Left renal pelvis (tissue), 4 donors: ENCODE measurements around the gene CMIP. TPM values are rescaled to one million over a fixed set of nuclear protein-coding genes. Genes with fewer than 3 reads are reported as not detected.

Experiments used
- DNase-seq, 4 donors: peaks; one replicate each; pipeline ENCODE4 v3.0.0-alpha.2; 2013; ENCODE audit warnings: low read depth in 4 of 4, low spot score in 3 of 4
- polyA plus RNA-seq, 4 donors: library from polyadenylated mRNA; unstranded; fragments of 120-200 nt; gene quantifications; one replicate each; pipeline ENCODE4 v1.2.1, GENCODE V29; 2013; ENCODE audit not compliant: insufficient read length in 4 of 4

The CMIP gene
- polyA plus RNA-seq, 4 donors, result 24.0 to 48.3 (median 42.0) TPM

- DNase-seq, result no peak
Measured at GRCh38 chr16:81668243-81669097, 223.9 kb downstream of the CMIP start.

GRCh38 chr16:81669473-81670350 is 225.1 kb downstream of the CMIP start:
- DNase-seq, result no peak

GRCh38 chr16:81671738-81672597 is 227.4 kb downstream of the CMIP start:
- no peak for DNase-seq

DNA sequence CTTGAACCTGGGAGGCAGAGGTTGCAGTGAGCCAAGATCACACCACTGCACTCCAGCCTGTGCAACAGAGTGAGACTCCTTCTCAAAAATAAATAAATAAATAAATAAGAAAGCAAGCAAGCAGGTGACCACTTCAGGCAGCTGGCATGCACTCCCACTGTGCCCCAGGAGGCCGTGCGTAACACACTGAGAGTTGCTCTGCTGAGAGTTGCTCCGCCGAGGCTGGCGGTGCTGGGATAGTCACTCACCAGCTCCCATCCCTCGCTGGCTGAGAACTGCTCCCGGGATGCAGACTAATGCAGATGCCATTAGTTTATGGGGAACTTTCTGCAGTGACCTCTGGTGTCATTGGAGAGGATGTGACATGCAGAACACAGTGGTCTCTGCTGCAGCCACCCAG is 228.8 kb downstream of the CMIP start:
- DNase-seq, result no peak

GRCh38 chr16:81675662-81676061 is 231.1 kb downstream of the CMIP start:
- DNase-seq, result no peak

DNA sequence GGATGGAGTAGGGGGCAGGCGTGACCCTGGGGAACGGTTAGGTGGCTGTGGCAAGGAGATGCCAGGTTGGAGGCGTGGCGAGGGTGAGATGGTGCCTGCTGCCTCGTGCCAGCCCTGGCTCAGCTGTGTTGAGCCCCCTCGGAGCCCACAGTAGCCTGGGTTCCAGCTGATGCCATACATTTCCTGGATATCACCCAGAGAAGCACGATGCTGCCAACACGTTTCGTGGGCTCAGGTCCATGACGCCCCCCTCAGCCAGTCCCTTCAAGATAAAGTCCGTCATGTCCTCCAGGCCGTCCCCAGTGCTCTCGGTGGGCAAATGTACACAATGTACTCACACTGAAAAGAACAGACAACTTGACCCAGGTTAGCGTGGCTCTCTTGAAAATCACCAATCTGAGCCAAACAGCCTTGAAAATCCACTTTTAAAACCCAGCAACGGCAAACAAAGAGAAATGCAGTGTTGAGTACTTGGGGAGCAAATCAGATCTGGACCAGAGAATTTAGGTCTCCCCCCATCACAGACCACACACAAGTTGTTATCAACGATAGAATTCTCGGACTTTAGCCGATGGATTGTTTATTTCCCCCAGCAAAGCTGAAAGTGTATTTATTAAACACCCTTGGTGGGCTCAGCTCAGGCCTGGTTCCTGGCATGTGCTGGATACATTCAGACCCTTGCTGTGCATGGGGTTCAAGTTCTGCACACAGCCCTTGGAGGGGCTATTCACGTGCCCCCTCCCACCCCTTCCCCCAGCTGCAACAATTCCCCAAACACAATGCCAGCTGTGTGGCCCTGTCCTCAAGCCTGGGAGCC is 231.7 kb downstream of the CMIP start:
- DNase-seq, result no peak

DNA sequence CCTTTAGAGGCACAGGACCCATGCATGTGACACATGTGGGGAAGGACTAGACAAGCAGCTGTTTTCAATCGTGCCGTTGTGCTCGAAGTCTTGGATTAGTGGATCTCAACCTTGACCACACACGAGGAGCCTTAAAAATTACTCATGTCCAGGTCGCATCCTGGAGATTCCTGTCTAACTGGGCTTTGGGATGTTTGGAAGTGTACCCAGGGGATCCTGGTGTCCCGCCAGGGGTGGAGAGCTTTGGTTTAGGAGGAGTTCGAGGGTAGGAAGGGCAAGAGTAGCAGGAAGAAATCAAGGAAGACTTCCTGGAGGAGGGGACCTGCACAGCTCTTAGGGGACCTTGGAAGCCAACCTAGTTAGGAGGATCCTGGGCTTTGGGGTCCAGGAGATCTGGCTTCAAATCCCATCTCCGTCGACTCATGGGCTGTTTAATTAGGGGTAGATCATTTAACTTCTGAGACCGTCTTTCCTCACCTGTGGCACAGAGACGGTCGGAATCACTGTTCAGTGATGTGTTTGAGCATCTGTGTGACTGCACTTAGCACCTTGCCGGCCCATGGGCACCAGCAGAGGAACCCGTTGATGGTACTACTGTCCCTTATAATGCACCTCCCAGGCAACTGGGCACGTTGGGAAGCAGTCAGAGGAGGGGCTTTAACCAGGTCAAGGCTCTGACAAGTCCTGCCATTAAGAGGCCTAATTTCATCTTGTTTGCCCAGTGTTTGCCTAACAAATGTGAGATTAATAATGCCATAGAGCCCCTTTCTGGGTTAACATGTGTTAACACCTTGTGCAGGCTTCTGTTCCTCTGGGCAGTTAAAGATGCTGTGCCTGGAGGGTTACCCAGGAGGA is 232.5 kb downstream of the CMIP start:
- no peak for DNase-seq

DNA sequence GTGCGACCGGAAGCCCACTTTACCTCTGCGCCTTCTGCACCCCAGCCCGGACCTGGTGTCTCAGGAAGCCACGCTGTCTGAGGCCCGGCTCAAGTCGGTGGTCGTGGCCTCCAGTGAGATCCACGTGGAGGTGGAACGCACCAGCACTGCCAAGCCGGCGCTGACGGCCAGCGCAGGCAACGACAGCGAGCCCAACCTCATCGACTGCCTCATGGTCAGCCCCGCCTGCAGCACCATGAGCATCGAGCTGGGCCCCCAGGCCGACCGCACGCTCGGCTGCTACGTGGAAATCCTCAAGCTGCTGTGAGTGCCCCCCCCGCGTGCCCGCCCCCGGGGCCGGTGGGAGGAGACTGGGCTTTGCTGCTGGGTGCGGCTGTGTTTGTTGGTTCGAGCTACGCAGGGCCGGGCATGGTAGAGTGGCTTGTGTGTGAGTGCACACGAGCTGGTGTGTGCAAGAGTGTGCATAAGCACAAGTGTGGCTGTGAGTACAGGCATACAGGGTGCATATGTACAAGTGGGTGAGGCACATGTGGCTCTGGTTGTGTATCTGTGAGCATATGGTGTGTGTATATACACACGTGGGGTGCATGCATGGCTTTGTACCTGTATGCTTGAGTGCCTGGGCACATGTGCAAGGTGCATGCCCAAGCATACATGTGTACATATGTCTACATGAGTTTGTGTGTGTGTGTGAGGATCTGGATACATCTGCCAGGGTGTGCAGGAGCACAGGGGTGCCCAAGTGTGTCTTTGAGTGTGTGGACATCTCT is 233.9 kb downstream of the CMIP start:
- DNase-seq, result no peak

DNA sequence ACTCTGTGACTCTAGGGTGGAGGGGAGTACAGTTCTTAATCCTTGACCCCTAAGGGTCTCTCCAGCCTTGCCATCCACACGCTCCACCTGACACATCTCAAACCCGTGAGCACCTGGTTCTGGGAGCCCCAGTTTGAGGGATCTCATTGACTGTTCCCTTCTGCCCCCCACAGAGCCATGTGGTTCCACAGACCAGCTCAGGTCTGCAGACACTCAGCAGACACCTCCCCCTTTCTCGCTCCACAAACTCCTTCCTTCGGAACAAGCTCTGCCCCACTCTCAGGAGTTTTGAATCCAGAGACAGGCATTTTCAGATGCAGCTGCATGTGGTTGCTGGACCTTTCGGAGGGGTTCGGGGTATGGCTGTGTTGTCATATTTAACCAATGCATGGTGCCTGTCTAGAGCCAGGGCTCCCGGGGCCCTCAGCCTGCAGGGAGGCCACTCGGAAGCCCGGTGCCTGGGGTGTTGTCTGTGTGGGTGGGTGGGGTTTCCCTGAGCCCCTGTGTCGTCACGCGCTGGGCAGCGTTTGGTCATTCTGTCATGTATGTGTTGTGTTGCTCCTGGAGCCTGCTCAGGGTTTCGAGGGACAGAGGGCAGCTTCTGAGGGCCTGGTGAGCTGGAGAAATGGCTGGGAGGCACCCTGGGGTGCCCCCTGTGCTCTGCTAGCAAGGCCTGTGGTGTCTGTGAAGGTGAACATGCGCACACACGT is 235.3 kb downstream of the CMIP start:
- no peak for DNase-seq

DNA sequence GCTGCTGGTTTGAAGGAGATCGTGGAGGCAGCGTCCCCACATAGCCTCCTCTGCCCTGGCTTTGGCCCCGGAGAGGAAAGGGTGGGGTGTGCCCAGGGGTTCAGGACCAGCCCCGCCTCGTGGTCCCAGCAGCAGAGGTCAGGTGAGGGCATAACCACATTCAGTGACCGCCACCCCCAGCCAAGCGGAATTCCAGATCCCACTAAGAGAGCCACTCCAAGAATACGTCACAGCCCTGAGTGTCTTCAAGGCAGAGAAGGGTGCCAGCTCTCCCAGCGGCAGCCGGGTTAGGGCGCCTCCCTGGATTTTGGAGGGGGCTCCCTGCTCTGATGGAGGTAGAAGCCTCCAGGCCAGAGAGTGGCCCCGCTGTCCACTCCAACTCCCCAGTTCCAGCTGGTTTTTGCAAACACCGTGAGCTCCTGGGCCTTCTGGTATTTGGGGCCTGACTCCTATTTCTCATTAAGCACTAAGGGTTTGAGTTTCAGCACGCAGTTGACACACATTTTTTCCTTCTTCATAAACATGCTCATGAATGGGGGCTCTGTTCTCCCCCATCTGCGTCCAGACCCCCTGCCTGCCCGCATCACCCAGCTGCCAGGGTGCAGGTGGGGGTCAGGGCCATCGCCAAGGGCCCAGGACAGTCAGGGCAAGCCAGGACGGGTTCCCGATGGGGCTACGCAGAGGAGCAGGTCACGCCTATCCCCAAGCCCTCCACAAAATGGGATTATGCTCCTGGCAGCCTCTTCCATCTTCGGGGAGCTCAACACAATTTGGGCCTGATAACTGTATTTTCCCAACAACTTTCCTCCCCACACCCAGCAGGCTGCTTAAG is 236.1 kb downstream of the CMIP start:
- DNase-seq, result no peak

DNA sequence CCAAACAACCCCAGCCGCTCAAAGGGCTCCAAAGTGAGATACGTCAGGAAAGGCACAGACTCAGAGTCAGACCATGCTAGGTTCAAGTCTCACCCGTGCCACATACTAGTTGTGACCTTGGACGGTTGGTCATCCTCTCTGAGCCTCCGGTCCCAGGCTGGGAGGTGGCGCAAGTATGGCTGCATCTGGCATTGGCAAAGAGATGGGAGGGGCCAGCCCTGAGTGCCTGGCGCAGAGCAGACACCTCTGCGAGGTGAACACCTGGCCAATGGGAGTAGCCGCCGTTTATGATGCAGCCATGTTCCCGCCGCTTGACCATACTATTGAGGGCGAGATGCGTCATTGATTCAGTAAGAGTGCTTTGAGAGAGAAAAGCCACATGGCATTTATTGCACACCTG is 236.7 kb downstream of the CMIP start:
- DNase-seq, result no peak

DNA sequence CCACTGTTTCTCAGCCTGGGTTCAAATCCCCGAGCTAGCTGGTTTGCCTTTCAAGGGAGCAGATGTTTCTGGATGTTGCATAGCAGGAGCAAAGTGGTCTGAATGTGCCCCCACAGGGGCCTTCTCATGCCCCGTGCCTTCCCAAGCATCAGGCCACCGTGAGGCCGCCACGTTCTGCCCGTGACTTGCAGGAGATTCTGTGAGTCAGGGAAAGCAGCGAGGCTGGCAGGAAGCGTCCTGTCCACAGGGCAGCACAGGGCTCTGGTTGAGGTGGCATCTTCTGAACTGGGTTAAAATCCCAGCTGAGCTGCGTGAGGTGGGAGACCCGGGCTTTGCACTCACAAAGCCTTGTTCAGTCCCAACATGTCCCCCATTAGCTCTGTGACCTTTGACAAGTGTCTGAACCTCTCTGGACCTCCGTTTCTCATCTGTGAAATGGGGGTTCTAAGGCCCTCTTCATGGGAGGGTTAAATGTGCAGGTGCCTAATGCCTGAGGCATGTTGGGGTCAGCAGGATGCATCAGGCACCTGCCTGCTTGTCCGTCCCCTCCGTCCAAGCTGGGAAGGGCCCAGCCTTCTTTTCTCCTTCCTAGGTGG is 239.7 kb downstream of the CMIP start:
- DNase-seq, result no peak

DNA sequence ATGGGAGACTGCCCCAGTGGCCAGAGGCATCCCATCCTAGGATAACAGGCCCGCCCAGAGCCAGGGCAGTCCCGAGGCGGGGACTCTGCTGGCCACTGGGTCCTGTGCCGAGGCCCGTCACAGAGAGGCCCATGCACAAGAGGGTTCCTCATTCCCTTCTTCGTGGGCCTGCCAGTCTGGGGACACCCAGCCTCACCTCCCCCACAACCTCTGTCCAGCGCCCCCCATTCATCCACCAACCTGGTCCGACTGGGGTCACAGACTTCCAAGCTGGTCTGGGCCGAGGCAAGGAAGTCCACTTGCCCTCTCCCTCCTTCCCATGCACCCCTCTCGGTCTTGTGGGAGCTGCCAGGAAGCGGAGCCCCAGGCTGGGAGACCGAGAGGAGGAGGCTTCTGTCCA is 240.3 kb downstream of the CMIP start:
- DNase-seq, result no peak

- DNase-seq, result no peak
Measured at GRCh38 chr16:81686391-81687130, 242.0 kb downstream of the CMIP start.

DNA sequence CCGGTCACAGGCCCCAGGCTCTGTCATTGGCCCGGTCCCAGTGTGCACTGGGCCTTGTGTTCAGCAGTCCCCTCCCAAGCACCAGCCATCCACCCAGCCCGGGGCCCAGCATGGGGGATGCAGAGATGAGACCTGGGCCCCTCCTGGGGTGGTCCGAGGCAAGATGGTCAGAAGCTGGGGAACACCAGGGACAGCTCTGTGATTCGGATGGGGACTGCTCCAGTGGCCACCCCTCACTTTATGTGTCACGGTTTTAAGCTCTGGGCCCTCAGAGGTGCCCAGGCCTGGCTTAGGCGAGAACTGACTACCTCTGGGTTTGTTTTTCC is 242.5 kb downstream of the CMIP start:
- DNase-seq, result no peak

- no peak for DNase-seq
Measured at GRCh38 chr16:81688182-81688581, 243.6 kb downstream of the CMIP start.
